Tibial nerve (tissue), 4 donors: ENCODE results near the gene PAEP. TPM values are rescaled to one million over a fixed set of nuclear protein-coding genes. Genes with fewer than 3 reads are reported as not detected.
"Not testable (repeated sequence)": the region's sequence is repeated elsewhere in the genome, so short reads cannot be mapped to it uniquely, and the experiment has no call there.

Experiments used
- DNase-seq, 2 donors: peaks; one replicate each; pipeline ENCODE4 v3.0.0-alpha.2; 2019; ENCODE audit warnings: low spot score in 2 of 2
- H3K27ac ChIP-seq, 4 donors: fragments of 200-600 bp; sonication (generic) in 3 of 4; one replicate each; pipeline ENCODE4 v1.5.1; 2017 to 2019; ENCODE audit warnings: mild to moderate bottlenecking in 1 of 4
- H3K27me3 ChIP-seq, 2 donors: fragments of 200-600 bp; sonication (generic) in 1 of 2; one replicate each; pipeline versions ENCODE4 v1.5.1 to v1.6.0; 2017 to 2019
- H3K36me3 ChIP-seq, 3 donors: fragments of 200-600 bp; sonication (generic); one replicate each; pipeline ENCODE4 v1.5.1; 2018 to 2019
- H3K4me1 ChIP-seq, 4 donors: fragments of 200-600 bp; sonication (generic) in 3 of 4; one replicate each; pipeline ENCODE4 v1.5.1; 2017 to 2019
- H3K4me3 ChIP-seq, 4 donors: fragments of 200-600 bp; sonication (generic) in 3 of 4; one replicate each; pipeline ENCODE4 v1.5.1; 2017 to 2019; ENCODE audit warnings: mild to moderate bottlenecking in 1 of 4, moderate library complexity in 1 of 4
- H3K9me3 ChIP-seq, 4 donors: fragments of 200-600 bp; sonication (generic) in 3 of 4; one replicate each; pipeline ENCODE4 v1.5.1; 2017 to 2019
- CTCF ChIP-seq, 5 experiments: fragments of 200-600 bp in 3 of 5; fragments of 450-650 bp in 2 of 5; sonication (generic) in 3 of 5; IDR thresholded peaks; one replicate each; pipeline ENCODE4 v1.5.1; 2016 to 2019; ENCODE audit warnings: antibody characterized with exemption in 5 of 5, mild to moderate bottlenecking in 3 of 5, moderate library complexity in 2 of 5
- EP300 ChIP-seq, 2 donors: sonication (generic); formaldehyde crosslinking; IDR thresholded peaks; one replicate each; pipeline ENCODE4 v1.6.1; 2017; ENCODE audit warnings: antibody characterized with exemption in 2 of 2, mild to moderate bottlenecking in 1 of 2
- POLR2A ChIP-seq, 2 donors: fragments of 450-650 bp; IDR thresholded peaks; one replicate each; pipeline ENCODE4 v1.6.1; 2017; ENCODE audit warnings: antibody characterized with exemption in 2 of 2, mild to moderate bottlenecking in 2 of 2, moderate library complexity in 2 of 2
- WGBS, 2 donors: methylation state at CpG; one replicate each; pipeline ENCODE4 v1.1.5; 2018; 5-methylcytosine and 5-hydroxymethylcytosine counted together
- total RNA-seq, 4 donors: library from RNA; depleted of rRNA; stranded (reverse); fragments of >200 nt; gene quantifications; one replicate each; pipeline ENCODE4 v1.1.0, GENCODE V29; 2016

PAEP gene
- total RNA-seq, 4 donors from 2014 or later: not detected

- 84 to 85% methylated on average over 10 to 13 of the region's 13 CpGs for WGBS, 2 donors
- not testable (repeated sequence) for H3K27ac ChIP-seq, H3K4me3 ChIP-seq, H3K27me3 ChIP-seq, H3K9me3 ChIP-seq, H3K4me1 ChIP-seq, DNase-seq, H3K36me3 ChIP-seq
These were observed 25.9 kb upstream of the PAEP start for GRCh38 chr9:135535631-135536030.

- Histone ChIP-seq H3K4me3 (no peak overlapping the region), H3K9me3 (no peaks in the 10 kb centered on the region), H3K36me3 (no peaks in the 10 kb centered on the region), H3K4me1 (no peaks in the 10 kb centered on the region), H3K27ac (no peak overlapping the region), H3K27me3 (peaks cover 0 to 4% of the 10 kb centered on the region in 2 donors)
- DNase-seq: no peak
- TF ChIP-seq CTCF (IDR thresholded peaks at IDR 0.05) (no peak), POLR2A (IDR thresholded peaks at IDR 0.05) (no peak), EP300 (IDR thresholded peaks at IDR 0.05) (no peak)
- WGBS, 2 donors: 77 to 83% methylated on average over 8 of the region's 8 CpGs
These were observed 25.3 kb upstream of the PAEP start for GRCh38 chr9:135536216-135536615.

- H3K27ac ChIP-seq, H3K9me3 ChIP-seq, H3K36me3 ChIP-seq, H3K4me3 ChIP-seq, H3K27me3 ChIP-seq, H3K4me1 ChIP-seq, DNase-seq: not testable (repeated sequence)
- WGBS, 2 donors: 49 to 63% methylated on average over 8 of the region's 8 CpGs
These were observed 18.2 kb upstream of the PAEP start for GRCh38 chr9:135543262-135543894.

GRCh38 chr9:135544981-135545635 lies 16.4 kb upstream of the PAEP start:
- no peaks in the 10 kb centered on the region for H3K27me3 ChIP-seq
- no peaks in the 10 kb centered on the region for H3K36me3 ChIP-seq
- H3K27ac ChIP-seq: no peak overlapping the region
- no peaks in the 10 kb centered on the region for H3K4me1 ChIP-seq
- 78 to 81% methylated on average over 17 to 18 of the region's 18 CpGs for WGBS, 2 donors
- TF ChIP-seq EP300 (IDR thresholded peaks at IDR 0.05) (no peak), CTCF (IDR thresholded peaks at IDR 0.05) (no peak), POLR2A (IDR thresholded peaks at IDR 0.05) (no peak)
- no peaks in the 10 kb centered on the region for H3K9me3 ChIP-seq
- no peak overlapping the region for H3K4me3 ChIP-seq
- DNase-seq: no peak

- WGBS, 2 donors: 75 to 82% methylated on average over 10 to 15 of the region's 19 CpGs
- H3K27ac ChIP-seq, DNase-seq, H3K9me3 ChIP-seq, H3K4me1 ChIP-seq, H3K4me3 ChIP-seq, H3K36me3 ChIP-seq, H3K27me3 ChIP-seq: not testable (repeated sequence)
These were observed 15.8 kb upstream of the PAEP start, which contains the start of gene OBP2A for GRCh38 chr9:135545646-135546176. TSS of gene OBP2A (plus strand) at chr9:135546126. CDS start at chr9:135546181, 55 bp downstream.

- not testable (repeated sequence) for H3K36me3 ChIP-seq, H3K27ac ChIP-seq, DNase-seq, H3K27me3 ChIP-seq, H3K9me3 ChIP-seq, H3K4me3 ChIP-seq, H3K4me1 ChIP-seq
- 81 to 87% methylated on average over 14 to 15 of the region's 21 CpGs for WGBS, 2 donors
These were observed 14.6 kb upstream of the PAEP start for GRCh38 chr9:135546792-135547617.
